Epithelial cell of esophagus (primary cell): ENCODE results near the gene INSM2.

Experiments used
- DNase-seq: peaks from one replicate; pipeline ENCODE4 v3.0.0; 2010; ENCODE audit warnings: low read depth
- H3K4me3 ChIP-seq: 2 replicates; pipeline ENCODE4 v1.5.1; 2011; ENCODE audit warnings: mild to moderate bottlenecking, low read length, control low read depth
- CTCF ChIP-seq: IDR thresholded peaks from 2 replicates; pipeline ENCODE4 v1.5.1; 2011; ENCODE audit warnings: low read depth, mild to moderate bottlenecking, low read length, control low read depth, inconsistent platforms; ENCODE audit not compliant: insufficient read depth; ENCODE audit errors: missing control alignments

INSM2 gene

GRCh38 chr14:35558680-35559079, 24.7 kb downstream of the INSM2 start:
- DNase-seq, result no peak
- TF ChIP-seq CTCF, result no peak
- H3K4me3 ChIP-seq, result no peak overlapping the region

GRCh38 chr14:35565871-35566464, 32.0 kb downstream of the INSM2 start:
- DNase-seq, result no peak
- no peak for TF ChIP-seq CTCF
- H3K4me3 ChIP-seq, result no peak overlapping the region

GRCh38 chr14:35571598-35571997, 37.6 kb downstream of the INSM2 start:
- DNase-seq, result no peak
- H3K4me3 ChIP-seq, result no peak overlapping the region
- TF ChIP-seq CTCF, result no peak

- TF ChIP-seq CTCF, result no peak
- no peak overlapping the region for H3K4me3 ChIP-seq
- DNase-seq, result no peak
Measured at GRCh38 chr14:35573911-35574310, 39.9 kb downstream of the INSM2 start.

- H3K4me3 ChIP-seq, result no peak overlapping the region
- no peak for TF ChIP-seq CTCF
- peak; percentile 21 for DNase-seq
Measured at GRCh38 chr14:35576260-35576659, 42.3 kb downstream of the INSM2 start.

- TF ChIP-seq CTCF, result no peak
- no peak for DNase-seq
Measured at GRCh38 chr14:35576856-35577255, 42.9 kb downstream of the INSM2 start.

GRCh38 chr14:35578135-35578534, 44.2 kb downstream of the INSM2 start:
- no peak for TF ChIP-seq CTCF

More at GRCh38 chr14:35576856-35577255, 42.9 kb downstream of the INSM2 start:
- no peak overlapping the region for H3K4me3 ChIP-seq

More at GRCh38 chr14:35578135-35578534, 44.2 kb downstream of the INSM2 start:
- DNase-seq, result no peak
- H3K4me3 ChIP-seq, result no peak overlapping the region
